CD4-positive, CD25-positive, alpha-beta regulatory T cell (primary cell): ENCODE measurements around the gene NXNL2. TPM values are rescaled to one million over a fixed set of nuclear protein-coding genes. Genes with fewer than 3 reads are reported as not detected.

Experiments used
- ATAC-seq, 2 donors: fragments of 150-1000 bp; cut with Tn5 transposase; one replicate each; pipeline ENCODE4 v1.10.0; 2021; ENCODE audit warnings: low read depth in 2 of 2, moderate number of reproducible peaks in 2 of 2, moderate library complexity in 1 of 2
- DNase-seq, 3 donors: peaks; one replicate each; pipeline versions ENCODE4 v3.0.0 to v3.0.0-alpha.2; 2012 to 2022; ENCODE audit warnings: mixed read lengths in 1 of 3
- H3K27ac ChIP-seq: one replicate; pipeline ENCODE4 v1.7.0; 2013; ENCODE audit warnings: mild to moderate bottlenecking, low read length; ENCODE audit not compliant: insufficient read depth, poor library complexity, severe bottlenecking
- H3K27me3 ChIP-seq: one replicate; pipeline ENCODE4 v1.7.0; 2013; ENCODE audit warnings: low read length; ENCODE audit not compliant: control insufficient read depth, insufficient read depth
- H3K36me3 ChIP-seq: one replicate; pipeline ENCODE4 v1.7.0; 2013; ENCODE audit warnings: mild to moderate bottlenecking, low read length, moderate library complexity; ENCODE audit not compliant: control insufficient read depth, insufficient read depth
- H3K4me1 ChIP-seq: 2 replicates; pipeline ENCODE4 v1.7.0; 2013; ENCODE audit warnings: mild to moderate bottlenecking, low read length; ENCODE audit not compliant: insufficient read depth, control insufficient read depth, poor library complexity, severe bottlenecking
- H3K4me3 ChIP-seq: one replicate; pipeline ENCODE4 v1.7.0; 2013; ENCODE audit warnings: low read depth, mild to moderate bottlenecking, low read length, moderate library complexity
- H3K9me3 ChIP-seq, 2 experiments: 1 replicate in 1 of 2; 2 replicates in 1 of 2; pipeline ENCODE4 v1.7.0; 2013; ENCODE audit warnings: low read length in 2 of 2, mild to moderate bottlenecking in 1 of 2, moderate library complexity in 1 of 2; ENCODE audit not compliant: control insufficient read depth in 2 of 2
- H3K27ac Mint-ChIP-seq, 3 donors: one replicate each; pipeline ENCODE4 v1.8.0; 2020 to 2022; ENCODE audit warnings: mild to moderate bottlenecking in 3 of 3, mixed read lengths in 3 of 3, moderate library complexity in 2 of 3
- H3K27me3 Mint-ChIP-seq: one replicate; pipeline ENCODE4 v1.8.0; 2022; ENCODE audit warnings: mild to moderate bottlenecking, mixed read lengths
- H3K36me3 Mint-ChIP-seq: one replicate; pipeline ENCODE4 v1.8.0; 2020; ENCODE audit warnings: mixed read lengths
- H3K4me1 Mint-ChIP-seq, 4 donors: one replicate each; pipeline ENCODE4 v1.8.0; 2020 to 2022; ENCODE audit warnings: mixed read lengths in 4 of 4, mild to moderate bottlenecking in 1 of 4
- H3K4me3 Mint-ChIP-seq, 4 donors: one replicate each; pipeline ENCODE4 v1.8.0; 2020 to 2022; ENCODE audit warnings: mild to moderate bottlenecking in 4 of 4, mixed read lengths in 4 of 4, moderate library complexity in 3 of 4
- H3K9me3 Mint-ChIP-seq, 7 donors: one replicate each; pipeline ENCODE4 v1.8.0; 2020 to 2022; ENCODE audit warnings: mixed read lengths in 7 of 7, mild to moderate bottlenecking in 3 of 7, moderate library complexity in 2 of 7
- polyA plus RNA-seq, 4 donors: library from polyadenylated mRNA; unstranded; fragments of 300-500 nt; fragmentation: Illumina TruSeq; gene quantifications; one replicate each; pipeline ENCODE4 v1.2.3, GENCODE V29; 2021
- total RNA-seq: library from RNA; stranded (reverse); gene quantifications from one replicate; pipeline ENCODE4 v1.2.3, GENCODE V29; 2022

Gene NXNL2
- not detected for total RNA-seq
- not detected for polyA plus RNA-seq

DNA sequence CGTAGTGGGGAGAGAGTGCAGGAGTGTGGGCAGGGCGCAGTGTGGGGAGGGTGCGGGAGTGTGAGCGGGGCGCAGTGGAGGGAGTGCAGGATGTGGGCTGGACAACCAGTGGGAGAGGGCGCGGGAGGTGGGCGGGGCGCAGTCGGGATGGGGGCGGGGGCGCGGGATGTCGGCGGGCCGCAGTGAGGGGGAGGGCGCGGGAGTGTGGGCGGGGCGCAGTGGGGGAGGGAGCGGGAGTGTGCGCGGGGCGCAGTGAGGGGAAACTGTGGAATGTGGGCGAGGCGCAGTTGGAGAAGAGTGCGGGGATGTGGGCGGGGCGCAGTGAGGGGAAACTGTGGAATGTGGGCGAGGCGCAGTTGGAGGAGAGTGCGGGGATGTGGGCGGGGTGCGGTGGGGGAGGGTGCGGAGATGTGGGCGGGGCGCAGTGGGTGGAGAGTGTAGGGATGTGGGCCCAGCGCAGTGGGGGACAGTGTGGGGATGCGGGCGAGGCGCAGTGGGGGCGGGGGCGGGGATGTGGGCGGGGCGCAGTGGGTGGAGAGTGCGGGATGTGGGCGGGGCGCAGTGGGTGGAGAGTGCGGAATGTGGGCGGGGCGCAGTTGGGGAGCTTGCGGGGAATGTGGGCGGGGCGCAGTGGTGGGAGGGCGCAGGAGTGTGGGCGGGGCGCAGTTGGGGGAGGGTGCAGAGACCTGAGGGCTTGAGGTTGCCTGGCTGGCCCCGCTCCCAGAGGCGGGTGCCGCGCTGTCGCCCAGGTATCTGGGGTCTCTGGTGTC, at the start of gene NXNL2:
NXNL2 (plus strand) TSS at position 723 of the 770 bp plus-strand sequence. CDS start 257 bp downstream, outside the sequence.
- Mint-ChIP-seq H3K4me3 (peak within 1 kb of the TSS in 3 of 4 donors; percentile 41 to 77 (median 58)), H3K27me3 (peaks cover 46% of the 10 kb centered on the region), H3K4me1 (peaks cover 0 to 28% (median 4%) of the 10 kb centered on the region in 4 donors), H3K9me3 (peaks cover 0 to 4% (median 0%) of the 10 kb centered on the region in 7 donors), H3K36me3 (no peaks in the 10 kb centered on the region), H3K27ac (no peak within 1 kb of the TSS)
- Histone ChIP-seq H3K27me3 (peaks cover 4% of the 10 kb centered on the region), H3K27ac (no peak within 1 kb of the TSS), H3K4me3 (no peak within 1 kb of the TSS), H3K9me3 (no peaks in the 10 kb centered on the region), H3K36me3 (no peaks in the 10 kb centered on the region), H3K4me1 (peaks cover 8% of the 10 kb centered on the region)
- DNase-seq (peak in 1 of 3 donors; percentile 54), ATAC-seq (peak; percentile 33 to 36)

DNA sequence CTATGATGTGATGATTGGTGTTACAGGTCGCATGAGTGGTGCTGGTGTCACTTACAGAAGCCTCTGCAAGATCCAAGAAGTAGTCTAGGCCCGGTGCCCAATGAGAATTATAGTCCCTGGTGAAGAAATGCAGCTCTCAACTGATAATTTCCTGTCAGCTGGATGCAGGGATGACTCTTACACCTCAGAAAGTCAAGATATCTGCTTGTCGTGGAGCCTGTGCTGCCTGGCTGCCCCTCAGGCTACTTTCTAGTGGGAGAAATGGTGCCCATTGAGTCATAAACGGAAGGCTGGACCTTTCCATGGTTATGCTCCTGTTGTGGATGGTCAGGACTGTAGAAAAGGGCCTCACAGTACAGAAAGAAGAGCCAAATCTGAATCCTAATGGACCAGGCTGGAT, 46.8 kb upstream of the NXNL2 start:
- no peak overlapping the region for H3K4me3 ChIP-seq
- DNase-seq (no peak), ATAC-seq (no peak)
- H3K27ac ChIP-seq, result no peak overlapping the region
- Mint-ChIP-seq H3K36me3 (peaks cover 6% of the 10 kb centered on the region), H3K4me1 (peaks cover 0 to 2% (median 0%) of the 10 kb centered on the region in 4 donors), H3K9me3 (peaks cover 0 to 2% (median 0%) of the 10 kb centered on the region in 7 donors), H3K27ac (no peak overlapping the region), H3K27me3 (no peaks in the 10 kb centered on the region), H3K4me3 (no peak overlapping the region)
- H3K36me3 ChIP-seq, result no peaks in the 10 kb centered on the region
- H3K27me3 ChIP-seq, result no peaks in the 10 kb centered on the region
- H3K9me3 ChIP-seq, result no peaks in the 10 kb centered on the region
- H3K4me1 ChIP-seq, result no peaks in the 10 kb centered on the region

DNA sequence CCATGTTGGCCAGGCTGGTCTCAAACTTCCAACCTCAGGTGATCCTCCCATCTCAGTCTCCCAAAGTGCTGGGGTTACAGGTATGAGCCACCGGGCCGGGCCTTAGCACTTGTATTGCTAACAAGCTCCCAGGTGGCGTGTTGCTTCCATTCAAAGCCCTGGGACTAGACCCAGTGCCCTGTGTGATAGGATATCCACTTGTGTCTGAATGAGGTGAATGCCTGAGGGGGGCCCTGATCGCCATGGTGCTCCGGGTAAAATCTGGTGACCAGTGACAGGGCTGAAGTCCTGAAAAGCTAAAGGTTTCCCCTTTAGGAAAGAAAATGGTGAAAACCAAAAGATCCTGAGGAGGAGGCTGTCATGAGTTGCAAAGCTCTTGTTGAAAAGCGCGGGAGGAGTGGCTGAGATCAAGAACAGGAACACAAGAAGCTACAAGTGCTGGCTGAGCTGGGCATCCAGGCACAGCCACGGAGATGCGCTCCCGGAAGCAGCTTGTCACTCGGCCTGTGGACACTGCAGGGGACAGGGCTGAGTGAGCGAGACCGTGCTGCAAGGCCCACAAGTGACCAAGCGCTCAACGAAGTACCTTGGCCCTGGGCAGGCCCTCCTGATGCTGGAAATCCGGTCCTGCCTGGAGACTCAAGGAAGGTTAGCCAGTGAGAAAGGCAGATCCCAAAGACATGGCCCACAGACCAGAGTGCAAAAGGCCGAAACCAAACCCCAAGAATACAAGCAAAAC, 39.8 kb upstream of the NXNL2 start:
- H3K4me1 Mint-ChIP-seq, result no peaks in the 10 kb centered on the region
- H3K27ac Mint-ChIP-seq, result no peak overlapping the region
- Histone ChIP-seq H3K27ac (no peak overlapping the region), H3K4me1 (no peaks in the 10 kb centered on the region), H3K27me3 (no peaks in the 10 kb centered on the region), H3K4me3 (no peak overlapping the region), H3K9me3 (no peaks in the 10 kb centered on the region), H3K36me3 (no peaks in the 10 kb centered on the region)
- no peak for ATAC-seq
- H3K27me3 Mint-ChIP-seq, result no peaks in the 10 kb centered on the region
- no peak overlapping the region for H3K4me3 Mint-ChIP-seq
- peaks cover 0 to 2% (median 0%) of the 10 kb centered on the region in 7 donors for H3K9me3 Mint-ChIP-seq
- no peaks in the 10 kb centered on the region for H3K36me3 Mint-ChIP-seq
- DNase-seq, result no peak

DNA sequence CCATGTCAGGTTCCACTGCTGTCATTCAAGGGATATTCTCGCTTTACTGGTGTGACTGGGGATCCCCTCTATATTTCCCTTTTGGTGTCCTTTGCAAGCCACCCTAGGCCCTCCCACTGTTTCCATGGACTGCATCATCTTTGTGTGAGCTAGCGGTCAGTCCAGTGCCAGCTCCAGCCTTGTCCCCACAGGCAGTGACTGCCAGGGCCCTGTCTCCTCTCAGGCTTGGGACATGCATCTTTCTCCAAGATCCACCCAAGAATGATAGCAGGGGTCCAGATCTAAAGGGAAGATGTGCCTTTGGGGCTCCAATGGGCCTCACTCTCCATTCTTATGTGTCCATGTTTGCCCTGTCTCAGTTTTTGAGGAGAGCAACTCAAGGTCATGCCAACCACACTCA, 37.8 kb upstream of the NXNL2 start:
- ATAC-seq (no peak), DNase-seq (no peak)
- no peaks in the 10 kb centered on the region for H3K9me3 ChIP-seq
- no peaks in the 10 kb centered on the region for H3K27me3 Mint-ChIP-seq
- H3K9me3 Mint-ChIP-seq, result no peaks in the 10 kb centered on the region
- no peaks in the 10 kb centered on the region for H3K4me1 Mint-ChIP-seq
- no peak overlapping the region for H3K27ac Mint-ChIP-seq
- no peak overlapping the region for H3K4me3 Mint-ChIP-seq
- no peak overlapping the region for H3K4me3 ChIP-seq
- no peaks in the 10 kb centered on the region for H3K36me3 ChIP-seq
- H3K36me3 Mint-ChIP-seq, result no peaks in the 10 kb centered on the region
- H3K4me1 ChIP-seq, result no peaks in the 10 kb centered on the region
- no peak overlapping the region for H3K27ac ChIP-seq
- no peaks in the 10 kb centered on the region for H3K27me3 ChIP-seq

DNA sequence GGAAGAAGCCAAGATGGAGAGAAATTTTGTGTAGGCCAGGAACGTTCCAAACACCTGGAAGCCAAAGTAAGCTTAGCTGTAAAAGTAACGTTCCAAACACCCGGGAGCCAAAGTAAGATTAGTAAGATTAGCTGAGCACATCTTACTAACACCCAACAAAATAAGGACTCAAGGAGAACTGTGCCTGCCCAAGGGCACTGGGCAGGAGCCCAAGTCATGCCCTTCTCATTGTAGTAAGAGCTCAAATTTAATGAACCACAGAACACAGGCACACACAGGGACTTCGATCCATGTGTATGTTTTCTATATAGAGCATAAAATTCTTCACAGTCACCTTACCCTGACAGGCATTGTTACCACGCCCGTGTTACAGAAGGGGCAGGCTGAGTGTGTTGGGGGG, 36.1 kb upstream of the NXNL2 start:
- H3K4me1 ChIP-seq, result no peaks in the 10 kb centered on the region
- DNase-seq (no peak), ATAC-seq (no peak)
- H3K9me3 ChIP-seq, result no peaks in the 10 kb centered on the region
- no peaks in the 10 kb centered on the region for H3K36me3 ChIP-seq
- no peaks in the 10 kb centered on the region for H3K36me3 Mint-ChIP-seq
- H3K4me1 Mint-ChIP-seq, result no peaks in the 10 kb centered on the region
- no peak overlapping the region for H3K27ac Mint-ChIP-seq
- no peak overlapping the region for H3K27ac ChIP-seq
- H3K4me3 ChIP-seq, result no peak overlapping the region
- H3K4me3 Mint-ChIP-seq, result no peak overlapping the region
- H3K27me3 Mint-ChIP-seq, result no peaks in the 10 kb centered on the region
- no peaks in the 10 kb centered on the region for H3K27me3 ChIP-seq
- no peaks in the 10 kb centered on the region for H3K9me3 Mint-ChIP-seq

DNA sequence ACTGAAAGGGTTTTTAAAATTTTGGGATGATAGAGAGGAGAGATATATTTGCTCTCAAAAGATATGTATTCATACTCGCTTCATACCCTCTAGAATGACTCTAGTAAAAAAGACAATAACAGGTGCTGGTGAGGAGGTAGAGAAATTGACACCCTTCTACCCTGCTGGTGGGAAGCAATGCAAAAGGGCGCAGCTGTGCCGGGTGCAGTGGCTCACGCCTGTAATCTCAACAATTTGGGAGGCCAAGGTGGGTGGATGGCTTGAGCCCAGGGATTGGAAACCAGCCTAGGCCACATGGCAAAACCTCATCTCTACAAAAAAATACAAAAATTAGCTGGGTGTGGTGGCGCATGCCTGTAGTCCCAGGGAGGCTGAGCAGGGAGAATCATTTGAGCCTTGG, 33.9 kb upstream of the NXNL2 start:
- Histone ChIP-seq H3K4me1 (no peaks in the 10 kb centered on the region), H3K9me3 (no peaks in the 10 kb centered on the region), H3K27me3 (no peaks in the 10 kb centered on the region), H3K27ac (no peak overlapping the region), H3K36me3 (no peaks in the 10 kb centered on the region), H3K4me3 (no peak overlapping the region)
- no peaks in the 10 kb centered on the region for H3K36me3 Mint-ChIP-seq
- DNase-seq, result no peak
- H3K4me3 Mint-ChIP-seq, result no peak overlapping the region
- no peaks in the 10 kb centered on the region for H3K9me3 Mint-ChIP-seq
- no peak overlapping the region for H3K27ac Mint-ChIP-seq
- H3K27me3 Mint-ChIP-seq, result no peaks in the 10 kb centered on the region
- no peak for ATAC-seq
- H3K4me1 Mint-ChIP-seq, result no peaks in the 10 kb centered on the region

DNA sequence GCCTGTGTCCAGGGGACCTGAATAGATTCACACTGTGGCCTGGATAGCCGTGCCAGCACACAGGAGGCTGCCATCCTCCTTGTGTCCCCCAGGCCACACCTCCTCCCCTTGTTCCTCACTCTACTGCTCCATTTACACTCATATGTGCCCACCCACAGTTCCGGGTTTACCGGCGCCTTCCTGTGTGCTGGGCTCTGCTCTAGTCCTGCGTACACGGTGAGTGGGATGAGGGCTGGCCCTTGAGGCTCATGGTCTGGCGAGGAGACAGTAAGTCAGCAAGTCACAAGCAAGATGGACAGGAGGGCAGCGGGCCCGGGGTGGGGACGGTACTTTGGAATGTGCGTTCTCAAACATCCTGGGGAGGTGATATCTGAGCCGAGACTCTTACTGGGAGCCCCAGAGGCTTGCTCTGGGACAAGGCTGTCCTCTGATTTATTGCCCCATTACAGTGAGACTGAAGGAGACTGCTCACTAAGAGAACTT, 32.4 kb upstream of the NXNL2 start:
- H3K36me3 Mint-ChIP-seq, result no peaks in the 10 kb centered on the region
- H3K27ac Mint-ChIP-seq, result no peak overlapping the region
- no peaks in the 10 kb centered on the region for H3K9me3 ChIP-seq
- no peak overlapping the region for H3K4me3 ChIP-seq
- no peak overlapping the region for H3K27ac ChIP-seq
- H3K4me1 Mint-ChIP-seq, result no peaks in the 10 kb centered on the region
- no peak for ATAC-seq
- no peaks in the 10 kb centered on the region for H3K9me3 Mint-ChIP-seq
- H3K36me3 ChIP-seq, result no peaks in the 10 kb centered on the region
- DNase-seq, result no peak
- H3K4me3 Mint-ChIP-seq, result peak overlapping the region in 1 of 4 donors; percentile 2
- H3K27me3 Mint-ChIP-seq, result no peaks in the 10 kb centered on the region
- no peaks in the 10 kb centered on the region for H3K4me1 ChIP-seq
- H3K27me3 ChIP-seq, result no peaks in the 10 kb centered on the region
